Liver (tissue), 2 donors: ENCODE data around the gene C8G.

Source experiments
- CTCF ChIP-seq: fragments of 150-350 bp; IDR thresholded peaks from 2 replicates; pipeline ENCODE4 v1.5.1; 2017; ENCODE audit warnings: improper control_type of control experiment, low read depth, low read length; ENCODE audit not compliant: missing input control
- YY1 ChIP-seq: IDR thresholded peaks from 2 replicates; pipeline ENCODE4 v1.6.1; 2016; ENCODE audit warnings: antibody characterized with exemption, mild to moderate bottlenecking
- ZBTB33 ChIP-seq: IDR thresholded peaks from 2 replicates; pipeline ENCODE4 v1.6.1; 2016; ENCODE audit warnings: antibody characterized with exemption
- donor health status: healthy.

GRCh38 chr9:136949239-136949816 lies 4.3 kb downstream of the C8G start:
- TF ChIP-seq ZBTB33 (no peak), YY1 (no peak), CTCF (no peak)
